Endothelial cell of umbilical vein (primary cell): ENCODE measurements around the gene STOML3. TPM values are rescaled to one million over a fixed set of nuclear protein-coding genes. Genes with fewer than 3 reads are reported as not detected.

ENCODE experiments used
- BruUV-seq: library from RNA; stranded (reverse); fragments of 400-500 nt; replicated peaks from 2 replicates; lab custom pipeline; 2021; lab: Mats Ljungman, UMichigan
- CTCF ChIA-PET: fragments of 300-600, 350-600 bp; sonication (Branson Sonifier 250); formaldehyde crosslinking; loops from one replicate; lab custom pipeline; 2021; ENCODE audit warnings: antibody characterized with exemption, inconsistent platforms; lab: Charles Lee
- POLR2A ChIA-PET: fragments of 300-600, 350-600 bp; sonication (Branson Sonifier 250); formaldehyde crosslinking; loops from one replicate; lab custom pipeline; 2021; ENCODE audit warnings: antibody characterized with exemption, inconsistent platforms; lab: Charles Lee
- DNase-seq: peaks from one replicate; pipeline ENCODE4 v3.0.0-alpha.2; 2011; ENCODE audit warnings: low read depth, low spot score
- FAIRE-seq: peaks from 2 replicates; lab custom pipeline; 2011; peaks lifted over from hg19 to GRCh38; lab: Jason Lieb, UNC
- H2AFZ ChIP-seq: 2 replicates; pipeline ENCODE4 v1.6.0; 2012; ENCODE audit warnings: low read depth, low read length, control low read depth, inconsistent platforms
- H3K27ac ChIP-seq: 2 replicates; pipeline ENCODE4 v1.5.1; 2011; ENCODE audit warnings: low read depth, mild to moderate bottlenecking, control low read depth, low read length, moderate library complexity; ENCODE audit not compliant: insufficient read depth
- H3K27me3 ChIP-seq, 2 experiments: 2 replicates each; pipeline versions ENCODE4 v1.6.0 to v1.6.1; 2011; ENCODE audit warnings: low read length in 2 of 2, mixed read lengths in 1 of 2; ENCODE audit not compliant: control insufficient read depth in 2 of 2, insufficient read depth in 2 of 2
- H3K36me3 ChIP-seq, 2 experiments: 2 replicates in 1 of 2; 3 replicates in 1 of 2; pipeline ENCODE4 v1.5.1; 2011; ENCODE audit warnings: low read length in 2 of 2, mild to moderate bottlenecking in 1 of 2, moderate library complexity in 1 of 2; ENCODE audit not compliant: control insufficient read depth in 2 of 2, insufficient read depth in 2 of 2; ENCODE audit errors: extremely low read depth in 1 of 2
- H3K4me1 ChIP-seq: 3 replicates; pipeline ENCODE4 v1.5.1; 2011; ENCODE audit warnings: mild to moderate bottlenecking, low read length; ENCODE audit not compliant: control insufficient read depth, insufficient read depth; ENCODE audit errors: extremely low read depth
- H3K4me2 ChIP-seq: 2 replicates; pipeline ENCODE4 v1.6.1; 2011; ENCODE audit warnings: low read length, control low read depth, mixed read lengths; ENCODE audit not compliant: insufficient read depth
- H3K4me3 ChIP-seq, 3 experiments: fragments of 200-600 bp in 1 of 3; sonication (generic), shearing (Covaris generic) in 1 of 3; replicated peaks in 1 of 3; 2 replicates each; pipeline ENCODE4 v1.5.1; 2011 to 2016; ENCODE audit warnings: control low read depth in 3 of 3, low read length in 3 of 3, mild to moderate bottlenecking in 2 of 3, inconsistent platforms in 1 of 3, low read depth in 1 of 3, moderate library complexity in 1 of 3; ENCODE audit not compliant: insufficient read depth in 1 of 3
- H3K79me2 ChIP-seq: 2 replicates; pipeline ENCODE4 v1.6.0; 2012; ENCODE audit warnings: low read length, inconsistent platforms; ENCODE audit not compliant: control insufficient read depth, insufficient read depth
- H3K9ac ChIP-seq: replicated peaks from 2 replicates; pipeline ENCODE3; 2011; ENCODE audit warnings: low read length, control low read depth; ENCODE audit not compliant: insufficient read depth; ENCODE audit errors: extremely low read depth
- H3K9me1 ChIP-seq: replicated peaks from 3 replicates; pipeline ENCODE4 v1.6.0; 2011; ENCODE audit warnings: mild to moderate bottlenecking, low read length; ENCODE audit not compliant: control insufficient read depth, insufficient read depth; ENCODE audit errors: extremely low read depth
- H3K9me3 ChIP-seq: replicated peaks from 2 replicates; pipeline ENCODE4 v1.5.1; 2012; ENCODE audit warnings: low read length, inconsistent platforms; ENCODE audit not compliant: control insufficient read depth, insufficient read depth
- H4K20me1 ChIP-seq: replicated peaks from 2 replicates; pipeline ENCODE3; 2011; ENCODE audit warnings: mild to moderate bottlenecking, low read length; ENCODE audit not compliant: control insufficient read depth, insufficient read depth; ENCODE audit errors: extremely low read depth
- CTCF ChIP-seq, 2 donors: IDR thresholded peaks; 1 replicate in 1 of 2; 2 replicates in 1 of 2; pipeline ENCODE4 v1.5.1; 2011; ENCODE audit warnings: low read length in 2 of 2, mild to moderate bottlenecking in 2 of 2, moderate library complexity in 2 of 2, control low read depth in 1 of 2, inconsistent platforms in 1 of 2, low read depth in 1 of 2; ENCODE audit not compliant: insufficient read depth in 1 of 2; ENCODE audit errors: extremely low read depth in 1 of 2
- EZH2 ChIP-seq: IDR thresholded peaks from 2 replicates; pipeline ENCODE4 v1.6.1; 2012; ENCODE audit warnings: borderline replicate concordance, low read depth, mild to moderate bottlenecking, moderate library complexity, low read length, inconsistent platforms; ENCODE audit not compliant: severe bottlenecking
- FOS ChIP-seq: IDR thresholded peaks from 2 replicates; pipeline ENCODE4 v1.6.1; 2011; ENCODE audit warnings: mild to moderate bottlenecking, low read length, moderate library complexity, borderline replicate concordance; ENCODE audit not compliant: insufficient read depth
- GATA2 ChIP-seq: IDR thresholded peaks from 2 replicates; pipeline ENCODE4 v1.7.0; 2011; ENCODE audit warnings: low read depth, mild to moderate bottlenecking, moderate library complexity, mixed read lengths, low read length; ENCODE audit not compliant: insufficient read length, insufficient read depth
- JUN ChIP-seq: IDR thresholded peaks from 2 replicates; pipeline ENCODE4 v1.6.1; 2011; ENCODE audit warnings: borderline replicate concordance, low read depth; ENCODE audit not compliant: insufficient read length, insufficient read depth
- MYC ChIP-seq: IDR thresholded peaks from one replicate; pipeline ENCODE4 v1.6.1; 2011; ENCODE audit warnings: mild to moderate bottlenecking, low read depth, low read length
- POLR2A ChIP-seq: IDR thresholded peaks from 2 replicates; pipeline ENCODE4 v1.6.1; 2012; ENCODE audit warnings: low read depth, mild to moderate bottlenecking, control low read depth, low read length
- POLR2AphosphoS5 ChIP-seq: IDR thresholded peaks from 2 replicates; pipeline ENCODE4 v1.6.1; 2012; ENCODE audit warnings: low read depth, mild to moderate bottlenecking, control low read depth, low read length, moderate library complexity; ENCODE audit not compliant: insufficient read depth
- dilution Hi-C: fragments of 300-500 bp; cut with MboI; formaldehyde crosslinking; loops from one replicate; pipeline ENCODE4 v1.15.0; 2019; ENCODE audit warnings: low sequenced_read_pairs; ENCODE audit not compliant: extremely low pct_ligation_motif_present
- intact Hi-C: fragments of 100-400 bp; cut with micrococcal nuclease; formaldehyde crosslinking; loops from one replicate; pipeline ENCODE4 v1.10.0; 2022
- polyA plus RNA-seq, 4 experiments: library from polyadenylated mRNA; depleted of rRNA in 3 of 4; stranded (reverse) in 3 of 4; unstranded in 1 of 4; fragments of >200 nt; gene quantifications; 2 replicates each; pipeline versions ENCODE4 v1.2.1 to v1.2.3, GENCODE V29; 2011 to 2012; ENCODE audit warnings: missing spikeins in 1 of 4
- total RNA-seq: library from RNA; stranded (reverse); gene quantifications from 2 replicates; pipeline ENCODE4 v1.2.3, GENCODE V29; 2021
- TF ChIP-seq, protein P1 (sequence below): IDR thresholded peaks from 2 replicates; pipeline ENCODE4 v1.6.1; 2011; ENCODE audit not compliant: insufficient read depth, insufficient read length

The STOML3 gene
- total and polyA plus RNA-seq, 2 donors (not counting 3 experiments of a cell fraction or from before 2014, with no cell fraction given) = not detected

- DNase-seq = no peak
- BruUV-seq = no TSS peak
- CTCF ChIA-PET = no interaction called here
Measured at GRCh38 chr13:38944219-38944618, 46.4 kb downstream of the STOML3 start.

More at GRCh38 chr13:38944219-38944618, 46.4 kb downstream of the STOML3 start:
- dilution Hi-C loops (no loop called here), intact Hi-C loops (no loop called here)
- Histone ChIP-seq H3K4me3 (no peak overlapping the region), H3K9me3 (no peaks in the 10 kb centered on the region), H3K4me1 (no peaks in the 10 kb centered on the region), H3K27me3 (peaks cover 0 to under 1% of the 10 kb centered on the region in 2 experiments), H3K9me1 (no peaks in the 10 kb centered on the region), H3K79me2 (no peaks in the 10 kb centered on the region), H3K27ac (no peak overlapping the region), H4K20me1 (no peaks in the 10 kb centered on the region), H3K4me2 (no peak overlapping the region), H3K9ac (no peak overlapping the region), H2AFZ (no peak overlapping the region), H3K36me3 (no peaks in the 10 kb centered on the region)
- no peak for FAIRE-seq
- POLR2A ChIA-PET = no interaction called here
- TF ChIP-seq FOS = no peak
- no peak for TF ChIP-seq MYC
- TF ChIP-seq EZH2 = no peak
- TF ChIP-seq GATA2 = no peak
- no peak for TF ChIP-seq POLR2AphosphoS5
- no peak for TF ChIP-seq CTCF (IDR thresholded peaks at IDR 0.05; ENCODE audit: extremely low read depth in 1 of 2, insufficient read depth in 1 of 2, low read depth in 1 of 2, low read length in 2 of 2)
- TF ChIP-seq JUN = no peak
- TF ChIP-seq POLR2A = no peak
- TF ChIP-seq, protein P1, sequence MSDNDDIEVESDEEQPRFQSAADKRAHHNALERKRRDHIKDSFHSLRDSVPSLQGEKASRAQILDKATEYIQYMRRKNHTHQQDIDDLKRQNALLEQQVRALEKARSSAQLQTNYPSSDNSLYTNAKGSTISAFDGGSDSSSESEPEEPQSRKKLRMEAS = no peak
